CD4-positive, alpha-beta T cell treated with Interleukin-21 for 1 hour (primary cell): ENCODE measurements around the gene SQOR.
A peak's percentile ranks its signal among the peaks of the same experiment; 100 is the strongest.
"Not testable (repeated sequence)": the region's sequence is repeated elsewhere in the genome, so short reads cannot be mapped to it uniquely, and the experiment has no call there.

ENCODE experiments used
- DNase-seq: peaks from one replicate; pipeline ENCODE4 v3.0.0-alpha.2; 2020

The SQOR gene

GRCh38 chr15:45635191-45635638 is 386 bp downstream of the SQOR start:
- DNase-seq = peak; percentile 64

GRCh38 chr15:45635763-45636292 is 999 bp downstream of the SQOR start:
- DNase-seq = no peak

- no peak for DNase-seq
Observed at GRCh38 chr15:45637141-45637540, 2.3 kb downstream of the SQOR start.

- DNase-seq = peak; percentile 83
Observed at GRCh38 chr15:45637552-45638033, 2.8 kb downstream of the SQOR start.

- DNase-seq = no peak
Observed at GRCh38 chr15:45640616-45641015, 5.8 kb downstream of the SQOR start.

GRCh38 chr15:45641374-45641781 is 6.5 kb downstream of the SQOR start:
- DNase-seq = no peak

GRCh38 chr15:45641999-45642932 is 7.4 kb downstream of the SQOR start:
- no peak for DNase-seq

GRCh38 chr15:45644437-45644836 is 9.6 kb downstream of the SQOR start:
- DNase-seq = no peak

GRCh38 chr15:45645026-45645980 is 10.5 kb downstream of the SQOR start:
- DNase-seq = no peak

- DNase-seq = no peak
Observed at GRCh38 chr15:45646220-45646619, 11.4 kb downstream of the SQOR start.

- no peak for DNase-seq
Observed at GRCh38 chr15:45647828-45648227, 13.0 kb downstream of the SQOR start.

GRCh38 chr15:45648521-45649200 is 13.8 kb downstream of the SQOR start:
- DNase-seq = no peak

GRCh38 chr15:45650007-45650406 is 15.2 kb downstream of the SQOR start:
- not testable (repeated sequence) for DNase-seq

GRCh38 chr15:45650889-45651525 is 16.2 kb downstream of the SQOR start:
- DNase-seq = no peak

GRCh38 chr15:45653702-45654424 is 19.0 kb downstream of the SQOR start:
- DNase-seq = no peak

GRCh38 chr15:45654749-45655148 is 19.9 kb downstream of the SQOR start:
- DNase-seq = no peak

- DNase-seq = no peak
Observed at GRCh38 chr15:45657254-45657653, 22.4 kb downstream of the SQOR start.

GRCh38 chr15:45657764-45658545 is 23.1 kb downstream of the SQOR start:
- DNase-seq = no peak

- no peak for DNase-seq
Observed at GRCh38 chr15:45660231-45660979, 25.6 kb downstream of the SQOR start.

GRCh38 chr15:45662375-45662774 is 27.5 kb downstream of the SQOR start:
- no peak for DNase-seq
